ENCODE data around the gene CHD6. TPM values are rescaled to one million over a fixed set of nuclear protein-coding genes. Genes with fewer than 3 reads are reported as not detected.

CHD6 gene
- polyA plus RNA-seq, 1 donor (not counting 4 experiments of a cell fraction or from before 2014, with no cell fraction given): 6.8 TPM

- Histone ChIP-seq H3K9ac (ENCODE audit: control insufficient read depth, extremely low read depth, insufficient read depth, low read length) (no peak overlapping the region), H3K9me1 (ENCODE audit: control insufficient read depth, extremely low read depth, insufficient read depth, low read length) (no peaks in the 10 kb centered on the region), H3K4me2 (ENCODE audit: control insufficient read depth, extremely low read depth, insufficient read depth, low read depth, low read length) (no peak overlapping the region), H3K36me3 (ENCODE audit: control insufficient read depth in 2 of 2, extremely low read depth in 1 of 2, insufficient read depth in 2 of 2, low read length in 2 of 2) (peaks cover 0 to 9% of the 10 kb centered on the region in 2 experiments), H4K20me1 (ENCODE audit: control insufficient read depth, extremely low read depth, insufficient read depth, low read length) (no peaks in the 10 kb centered on the region), H3K79me2 (ENCODE audit: control insufficient read depth, insufficient read depth, low read length) (no peaks in the 10 kb centered on the region), H3K4me1 (ENCODE audit: control insufficient read depth, extremely low read depth, insufficient read depth, low read length) (no peaks in the 10 kb centered on the region), H3K9me3 (ENCODE audit: control insufficient read depth, low read depth, low read length) (no peaks in the 10 kb centered on the region), H3K4me3 (ENCODE audit: control insufficient read depth in 2 of 3, extremely low read depth in 1 of 3, insufficient read depth in 2 of 3, low read depth in 1 of 3, low read length in 3 of 3) (no peak overlapping the region), H2AFZ (ENCODE audit: control insufficient read depth, low read length) (no peak overlapping the region), H3K27ac (ENCODE audit: control insufficient read depth, insufficient read depth, low read length) (no peak overlapping the region), H3K27me3 (ENCODE audit: control insufficient read depth, extremely low read depth, insufficient read depth, low read length) (no peaks in the 10 kb centered on the region)
- dilution Hi-C loops (cut with MboI; ENCODE audit: extremely low pct_ligation_motif_present, low sequenced_read_pairs): no loop called here
- FAIRE-seq (no peak), DNase-seq (ENCODE audit: low read depth, low spot score) (no peak)
- TF ChIP-seq, protein P1, sequence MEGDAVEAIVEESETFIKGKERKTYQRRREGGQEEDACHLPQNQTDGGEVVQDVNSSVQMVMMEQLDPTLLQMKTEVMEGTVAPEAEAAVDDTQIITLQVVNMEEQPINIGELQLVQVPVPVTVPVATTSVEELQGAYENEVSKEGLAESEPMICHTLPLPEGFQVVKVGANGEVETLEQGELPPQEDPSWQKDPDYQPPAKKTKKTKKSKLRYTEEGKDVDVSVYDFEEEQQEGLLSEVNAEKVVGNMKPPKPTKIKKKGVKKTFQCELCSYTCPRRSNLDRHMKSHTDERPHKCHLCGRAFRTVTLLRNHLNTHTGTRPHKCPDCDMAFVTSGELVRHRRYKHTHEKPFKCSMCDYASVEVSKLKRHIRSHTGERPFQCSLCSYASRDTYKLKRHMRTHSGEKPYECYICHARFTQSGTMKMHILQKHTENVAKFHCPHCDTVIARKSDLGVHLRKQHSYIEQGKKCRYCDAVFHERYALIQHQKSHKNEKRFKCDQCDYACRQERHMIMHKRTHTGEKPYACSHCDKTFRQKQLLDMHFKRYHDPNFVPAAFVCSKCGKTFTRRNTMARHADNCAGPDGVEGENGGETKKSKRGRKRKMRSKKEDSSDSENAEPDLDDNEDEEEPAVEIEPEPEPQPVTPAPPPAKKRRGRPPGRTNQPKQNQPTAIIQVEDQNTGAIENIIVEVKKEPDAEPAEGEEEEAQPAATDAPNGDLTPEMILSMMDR (optimal IDR thresholded peaks at IDR 0.05 in 1 of 3, IDR thresholded peaks at IDR 0.05 in 1 of 3, conservative IDR thresholded peaks at IDR 0.05 in 1 of 3; ENCODE audit: extremely low read depth in 1 of 3, insufficient read depth in 2 of 3, low read length in 3 of 3): no peak
- no peak for TF ChIP-seq EZH2 (IDR thresholded peaks at IDR 0.05; ENCODE audit: low read length)
Observed at GRCh38 chr20:41509316-41510200, 108.6 kb downstream of the CHD6 start.

DNA sequence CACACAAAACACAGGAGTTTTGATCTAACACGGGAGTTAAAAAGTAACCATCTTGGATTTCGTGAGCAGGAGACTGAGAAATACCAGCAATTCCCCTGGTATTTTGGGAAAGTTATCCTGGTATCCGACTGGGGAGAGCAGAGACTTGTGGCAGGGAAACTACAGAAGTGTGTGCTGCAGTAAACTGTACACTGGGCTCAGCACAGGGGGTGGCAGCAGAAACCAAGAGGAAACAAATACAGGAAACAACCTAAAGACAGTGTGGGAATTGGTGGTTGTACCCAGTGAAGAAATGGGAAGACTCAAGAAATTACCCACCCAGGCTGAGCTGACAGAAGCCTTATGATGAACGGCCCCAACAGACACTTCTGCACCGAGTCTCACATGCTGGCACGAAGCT, 109.8 kb downstream of the CHD6 start:
- Histone ChIP-seq H3K4me2 (ENCODE audit: control insufficient read depth, extremely low read depth, insufficient read depth, low read depth, low read length) (no peak overlapping the region), H4K20me1 (ENCODE audit: control insufficient read depth, extremely low read depth, insufficient read depth, low read length) (no peaks in the 10 kb centered on the region), H2AFZ (ENCODE audit: control insufficient read depth, low read length) (no peak overlapping the region)

More for the DNA sequence above, 109.8 kb downstream of the CHD6 start:
- H3K9ac ChIP-seq (ENCODE audit: control insufficient read depth, extremely low read depth, insufficient read depth, low read length): no peak overlapping the region
- dilution Hi-C loops (cut with MboI; ENCODE audit: extremely low pct_ligation_motif_present, low sequenced_read_pairs): no loop called here
- no peaks in the 10 kb centered on the region for H3K4me1 ChIP-seq (ENCODE audit: control insufficient read depth, extremely low read depth, insufficient read depth, low read length)
- H3K4me3 ChIP-seq (ENCODE audit: control insufficient read depth in 2 of 3, extremely low read depth in 1 of 3, insufficient read depth in 2 of 3, low read depth in 1 of 3, low read length in 3 of 3): no peak overlapping the region
- no peak overlapping the region for H3K27ac ChIP-seq (ENCODE audit: control insufficient read depth, insufficient read depth, low read length)
- H3K9me1 ChIP-seq (ENCODE audit: control insufficient read depth, extremely low read depth, insufficient read depth, low read length): no peaks in the 10 kb centered on the region
- no peaks in the 10 kb centered on the region for H3K9me3 ChIP-seq (ENCODE audit: control insufficient read depth, low read depth, low read length)
- H3K27me3 ChIP-seq (ENCODE audit: control insufficient read depth, extremely low read depth, insufficient read depth, low read length): no peaks in the 10 kb centered on the region
- FAIRE-seq (no peak), DNase-seq (ENCODE audit: low read depth, low spot score) (no peak)
- TF ChIP-seq EZH2 (IDR thresholded peaks at IDR 0.05; ENCODE audit: low read length): no peak
- TF ChIP-seq, protein P1 (optimal IDR thresholded peaks at IDR 0.05 in 1 of 3, IDR thresholded peaks at IDR 0.05 in 1 of 3, conservative IDR thresholded peaks at IDR 0.05 in 1 of 3; ENCODE audit: extremely low read depth in 1 of 3, insufficient read depth in 2 of 3, low read length in 3 of 3): no peak
- no peaks in the 10 kb centered on the region for H3K79me2 ChIP-seq (ENCODE audit: control insufficient read depth, insufficient read depth, low read length)
- H3K36me3 ChIP-seq (ENCODE audit: control insufficient read depth in 2 of 2, extremely low read depth in 1 of 2, insufficient read depth in 2 of 2, low read length in 2 of 2): peaks cover 0 to 9% of the 10 kb centered on the region in 2 experiments

Measured in keratinocyte (primary cell).